ENCODE results near the gene SLC6A15. TPM values are rescaled to one million over a fixed set of nuclear protein-coding genes. Genes with fewer than 3 reads are reported as not detected.

SLC6A15 gene
- total and polyA plus RNA-seq, 2 donors (not counting 3 experiments of a cell fraction or from before 2014, with no cell fraction given): 0.03 to 0.24 TPM

DNA sequence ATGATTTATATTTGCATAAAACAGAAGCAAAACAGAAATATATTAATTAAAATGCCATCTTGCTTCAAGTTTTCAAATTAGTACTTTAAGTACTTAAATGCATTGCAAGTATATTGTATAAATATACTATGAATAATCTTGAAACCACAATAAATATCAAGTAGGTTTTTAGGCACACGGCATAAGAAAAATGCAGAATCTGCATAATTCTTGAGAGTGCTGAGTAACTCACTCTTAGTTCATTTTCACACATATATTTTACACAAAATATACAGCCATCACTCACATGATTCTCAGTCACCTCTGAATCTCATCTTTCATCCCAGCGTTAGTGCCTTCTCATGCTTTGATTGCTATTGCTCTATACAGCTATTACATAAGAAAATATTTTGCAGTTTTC is 51.9 kb downstream of the SLC6A15 start:
- Histone ChIP-seq H3K79me2 (ENCODE audit: control insufficient read depth, insufficient read depth, low read length) (no peaks in the 10 kb centered on the region), H3K9me1 (replicated peaks; ENCODE audit: control insufficient read depth, extremely low read depth, insufficient read depth, low read length) (no peaks in the 10 kb centered on the region), H3K4me2 (ENCODE audit: insufficient read depth, low read length) (no peak overlapping the region), H3K27me3 (ENCODE audit: control insufficient read depth in 2 of 2, insufficient read depth in 2 of 2, low read length in 2 of 2) (no peaks in the 10 kb centered on the region), H3K4me3 (replicated peaks in 1 of 3; ENCODE audit: insufficient read depth in 1 of 3, low read depth in 1 of 3, low read length in 3 of 3) (no peak overlapping the region), H3K36me3 (ENCODE audit: control insufficient read depth in 2 of 2, extremely low read depth in 1 of 2, insufficient read depth in 2 of 2, low read length in 2 of 2) (no peaks in the 10 kb centered on the region), H3K9ac (replicated peaks; ENCODE audit: extremely low read depth, insufficient read depth, low read length) (no peak overlapping the region), H3K9me3 (replicated peaks; ENCODE audit: control insufficient read depth, insufficient read depth, low read length) (no peaks in the 10 kb centered on the region), H3K27ac (ENCODE audit: insufficient read depth, low read depth, low read length) (no peak overlapping the region), H3K4me1 (ENCODE audit: control insufficient read depth, extremely low read depth, insufficient read depth, low read length) (no peaks in the 10 kb centered on the region), H4K20me1 (replicated peaks; ENCODE audit: control insufficient read depth, extremely low read depth, insufficient read depth, low read length) (no peaks in the 10 kb centered on the region), H2AFZ (ENCODE audit: low read depth, low read length) (no peak overlapping the region)
- intact Hi-C loops (cut with micrococcal nuclease): no loop called here
- DNase-seq (ENCODE audit: low read depth, low spot score) (no peak), FAIRE-seq (no peak)
- CTCF ChIA-PET: no interaction called here
- dilution Hi-C loops (cut with MboI; ENCODE audit: extremely low pct_ligation_motif_present, low sequenced_read_pairs): no loop called here
- POLR2A ChIA-PET: no interaction called here
- TF ChIP-seq POLR2AphosphoS5 (IDR thresholded peaks at IDR 0.05; ENCODE audit: insufficient read depth, low read depth, low read length): no peak
- no peak for TF ChIP-seq FOS (IDR thresholded peaks at IDR 0.05; ENCODE audit: borderline replicate concordance, insufficient read depth, low read length)
- no peak for TF ChIP-seq MAX (IDR thresholded peaks at IDR 0.05; ENCODE audit: insufficient read depth, insufficient read length)
- no TSS peak for BruUV-seq (replicated peaks)

GRCh38 chr12:84858796-84859195 is 53.8 kb downstream of the SLC6A15 start:
- no peak for TF ChIP-seq JUN (IDR thresholded peaks at IDR 0.05; ENCODE audit: borderline replicate concordance, insufficient read depth, insufficient read length, low read depth)
- no peak for TF ChIP-seq EZH2 (IDR thresholded peaks at IDR 0.05; ENCODE audit: borderline replicate concordance, low read depth, low read length, severe bottlenecking)
- TF ChIP-seq POLR2AphosphoS5 (IDR thresholded peaks at IDR 0.05; ENCODE audit: insufficient read depth, low read depth, low read length): no peak
- TF ChIP-seq MAX (IDR thresholded peaks at IDR 0.05; ENCODE audit: insufficient read depth, insufficient read length): no peak
- TF ChIP-seq MYC (IDR thresholded peaks at IDR 0.05; ENCODE audit: low read depth, low read length): no peak
- no peak for TF ChIP-seq POLR2A (IDR thresholded peaks at IDR 0.05; ENCODE audit: low read depth, low read length)
- TF ChIP-seq, protein P1, sequence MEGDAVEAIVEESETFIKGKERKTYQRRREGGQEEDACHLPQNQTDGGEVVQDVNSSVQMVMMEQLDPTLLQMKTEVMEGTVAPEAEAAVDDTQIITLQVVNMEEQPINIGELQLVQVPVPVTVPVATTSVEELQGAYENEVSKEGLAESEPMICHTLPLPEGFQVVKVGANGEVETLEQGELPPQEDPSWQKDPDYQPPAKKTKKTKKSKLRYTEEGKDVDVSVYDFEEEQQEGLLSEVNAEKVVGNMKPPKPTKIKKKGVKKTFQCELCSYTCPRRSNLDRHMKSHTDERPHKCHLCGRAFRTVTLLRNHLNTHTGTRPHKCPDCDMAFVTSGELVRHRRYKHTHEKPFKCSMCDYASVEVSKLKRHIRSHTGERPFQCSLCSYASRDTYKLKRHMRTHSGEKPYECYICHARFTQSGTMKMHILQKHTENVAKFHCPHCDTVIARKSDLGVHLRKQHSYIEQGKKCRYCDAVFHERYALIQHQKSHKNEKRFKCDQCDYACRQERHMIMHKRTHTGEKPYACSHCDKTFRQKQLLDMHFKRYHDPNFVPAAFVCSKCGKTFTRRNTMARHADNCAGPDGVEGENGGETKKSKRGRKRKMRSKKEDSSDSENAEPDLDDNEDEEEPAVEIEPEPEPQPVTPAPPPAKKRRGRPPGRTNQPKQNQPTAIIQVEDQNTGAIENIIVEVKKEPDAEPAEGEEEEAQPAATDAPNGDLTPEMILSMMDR (IDR thresholded peaks at IDR 0.05; ENCODE audit: extremely low read depth in 1 of 2, insufficient read depth in 1 of 2, low read depth in 1 of 2, low read length in 2 of 2): no peak
- TF ChIP-seq GATA2 (IDR thresholded peaks at IDR 0.05; ENCODE audit: insufficient read depth, insufficient read length, low read depth, low read length): no peak
- TF ChIP-seq FOS (IDR thresholded peaks at IDR 0.05; ENCODE audit: borderline replicate concordance, insufficient read depth, low read length): no peak

More at GRCh38 chr12:84858796-84859195, 53.8 kb downstream of the SLC6A15 start:
- no peak overlapping the region for H3K4me2 ChIP-seq (ENCODE audit: insufficient read depth, low read length)
- CTCF ChIA-PET: no interaction called here
- POLR2A ChIA-PET: no interaction called here
- no TSS peak for BruUV-seq (replicated peaks)
- H3K4me1 ChIP-seq (ENCODE audit: control insufficient read depth, extremely low read depth, insufficient read depth, low read length): no peaks in the 10 kb centered on the region
- intact Hi-C loops (cut with micrococcal nuclease) (no loop called here), dilution Hi-C loops (cut with MboI; ENCODE audit: extremely low pct_ligation_motif_present, low sequenced_read_pairs) (no loop called here)
- FAIRE-seq (no peak), DNase-seq (ENCODE audit: low read depth, low spot score) (no peak)
- no peaks in the 10 kb centered on the region for H3K9me1 ChIP-seq (replicated peaks; ENCODE audit: control insufficient read depth, extremely low read depth, insufficient read depth, low read length)
- H4K20me1 ChIP-seq (replicated peaks; ENCODE audit: control insufficient read depth, extremely low read depth, insufficient read depth, low read length): no peaks in the 10 kb centered on the region
- no peaks in the 10 kb centered on the region for H3K9me3 ChIP-seq (replicated peaks; ENCODE audit: control insufficient read depth, insufficient read depth, low read length)
- H2AFZ ChIP-seq (ENCODE audit: low read depth, low read length): no peak overlapping the region
- no peaks in the 10 kb centered on the region for H3K27me3 ChIP-seq (ENCODE audit: control insufficient read depth in 2 of 2, insufficient read depth in 2 of 2, low read length in 2 of 2)
- no peaks in the 10 kb centered on the region for H3K79me2 ChIP-seq (ENCODE audit: control insufficient read depth, insufficient read depth, low read length)
- H3K4me3 ChIP-seq (replicated peaks in 1 of 3; ENCODE audit: insufficient read depth in 1 of 3, low read depth in 1 of 3, low read length in 3 of 3): no peak overlapping the region
- H3K9ac ChIP-seq (replicated peaks; ENCODE audit: extremely low read depth, insufficient read depth, low read length): no peak overlapping the region
- H3K27ac ChIP-seq (ENCODE audit: insufficient read depth, low read depth, low read length): no peak overlapping the region
- H3K36me3 ChIP-seq (ENCODE audit: control insufficient read depth in 2 of 2, extremely low read depth in 1 of 2, insufficient read depth in 2 of 2, low read length in 2 of 2): no peaks in the 10 kb centered on the region

Measured in endothelial cell of umbilical vein (primary cell).